BJ (cell line): Measurements from ENCODE around the gene RGS7. TPM values are rescaled to one million over a fixed set of nuclear protein-coding genes. Genes with fewer than 3 reads are reported as not detected.

Experiments used
- CTCF ChIA-PET: fragments of 350-600 bp; formaldehyde crosslinking; extraction: SDS; loops from one replicate; lab custom pipeline; 2021; ENCODE audit warnings: antibody characterized with exemption, inconsistent platforms; lab: Yijun Ruan, JAX
- POLR2A ChIA-PET: fragments of 300-600 bp; sonication (Branson Sonifier 250); formaldehyde crosslinking; extraction: SDS; loops from one replicate; lab custom pipeline; 2021; ENCODE audit warnings: antibody characterized with exemption; lab: Charles Lee
- DNase-seq: peaks from one replicate; pipeline ENCODE4 v3.0.0-alpha.2; 2011; ENCODE audit warnings: low read depth
- H3K27me3 ChIP-seq: 2 replicates; pipeline ENCODE4 v1.6.0; 2011; ENCODE audit warnings: low read length; ENCODE audit not compliant: control insufficient read depth, insufficient read depth
- H3K36me3 ChIP-seq: 2 replicates; pipeline ENCODE4 v1.5.1; 2011; ENCODE audit warnings: low read length; ENCODE audit not compliant: control insufficient read depth, insufficient read depth
- H3K4me3 ChIP-seq: 2 replicates; pipeline ENCODE4 v1.5.1; 2011; ENCODE audit warnings: low read depth, mild to moderate bottlenecking, control low read depth, low read length
- CTCF ChIP-seq: IDR thresholded peaks from 2 replicates; pipeline ENCODE4 v1.5.1; 2011; ENCODE audit warnings: low read depth, mild to moderate bottlenecking, control low read depth, inconsistent platforms, low read length, moderate library complexity; ENCODE audit not compliant: insufficient read depth
- polyA minus RNA-seq: library from RNA; depleted of rRNA, polyadenylated mRNA; stranded (reverse); fragments of >200 nt; gene quantifications from 2 replicates; pipeline ENCODE4 v1.2.3, GENCODE V29; 2011; rRNA and poly(A)+ RNA removed
- polyA plus RNA-seq: library from polyadenylated mRNA; depleted of rRNA; stranded (reverse); fragments of >200 nt; gene quantifications from 2 replicates; pipeline ENCODE4 v1.2.3, GENCODE V29; 2011; rRNA removed

Gene RGS7
- polyA plus RNA-seq: 0.93 and 1.1 TPM in 2 replicates
- 0.41 and 0.52 TPM in 2 replicates for polyA minus RNA-seq

GRCh38 chr1:241356519-241357365 is at the start of gene RGS7:
RGS7 (minus strand) TSS chr1:241357205.
- Histone ChIP-seq H3K4me3 (peak within 1 kb of the TSS; percentile 61), H3K36me3 (no peaks in the 10 kb centered on the region), H3K27me3 (peaks cover 1% of the 10 kb centered on the region; the same call in 1 of the 2 replicates)
- ChIA-PET POLR2A (no interaction called here), CTCF (no interaction called here)
- DNase-seq: no peak
- no peak for TF ChIP-seq CTCF

- no peak overlapping the region for H3K4me3 ChIP-seq
- H3K36me3 ChIP-seq: no peaks in the 10 kb centered on the region
- H3K27me3 ChIP-seq: peaks cover 1% of the 10 kb centered on the region; the same call in 1 of the 2 replicates
- ChIA-PET POLR2A (no interaction called here), CTCF (no interaction called here)
- no peak for TF ChIP-seq CTCF
- DNase-seq: no peak
Measured at GRCh38 chr1:241406421-241406820, 49.4 kb upstream of the RGS7 start.

- no peak overlapping the region for H3K4me3 ChIP-seq
- DNase-seq: no peak
Measured at GRCh38 chr1:241401156-241401555, 44.2 kb upstream of the RGS7 start.

GRCh38 chr1:241396747-241397681 is 40.0 kb upstream of the RGS7 start:
- POLR2A ChIA-PET: no interaction called here

More at GRCh38 chr1:241401156-241401555, 44.2 kb upstream of the RGS7 start:
- no peak for TF ChIP-seq CTCF
- ChIA-PET CTCF (no interaction called here), POLR2A (no interaction called here)
- H3K27me3 ChIP-seq: no peaks in the 10 kb centered on the region; the same call in 1 of the 2 replicates
- no peaks in the 10 kb centered on the region for H3K36me3 ChIP-seq

More at GRCh38 chr1:241396747-241397681, 40.0 kb upstream of the RGS7 start:
- H3K4me3 ChIP-seq: no peak overlapping the region
- H3K36me3 ChIP-seq: no peaks in the 10 kb centered on the region
- DNase-seq: no peak
- no peaks in the 10 kb centered on the region; the same call in 1 of the 2 replicates for H3K27me3 ChIP-seq
- CTCF ChIA-PET: interaction anchor here (0.6 to 1.0 kb wide), 3 partner anchors 89 to 172 kb away, joined by 3 read pairs; no protein-coding TSS in a partner anchor
- TF ChIP-seq CTCF: no peak
